GM19463 (cell line): ENCODE measurements around the gene MCM10.

Experiments
- ATAC-seq: cut with Tn5 transposase; IDR thresholded peaks from one replicate; pipeline ENCODE4 v1.9.1; 2021; ENCODE audit warnings: mild to moderate bottlenecking, moderate library complexity; ENCODE audit not compliant: unreplicated experiment

The MCM10 gene

GRCh38 chr10:13256627-13257026, 95.3 kb downstream of the MCM10 start:
- ATAC-seq = no peak

GRCh38 chr10:13257621-13258140, 96.3 kb downstream of the MCM10 start:
- no peak for ATAC-seq
